OCI-LY7 (cell line): ENCODE measurements around the gene CACTIN.

Experiments used
- CTCF ChIP-seq: fragments of 200-600 bp; sonication (generic); conservative IDR thresholded peaks from 2 replicates; pipeline ENCODE4 v1.5.1; 2014; ENCODE audit warnings: mild to moderate bottlenecking, antibody characterized with exemption, low read length, moderate library complexity, mixed read lengths
- EZH2phosphoT487 ChIP-seq: fragments of 200-600 bp; sonication (generic); IDR thresholded peaks from 2 replicates; pipeline ENCODE4 v1.6.1; 2018; ENCODE audit warnings: low read depth, borderline replicate concordance, mild to moderate bottlenecking, mixed run types, antibody characterized with exemption, low read length, moderate library complexity, mixed read lengths

GRCh38 chr19:3573162-3573857 is 53.3 kb downstream of the CACTIN start:
- TF ChIP-seq CTCF (no peak), EZH2phosphoT487 (no peak)
